LNCaP clone FGC (cell line): ENCODE data around the gene HELB.
"Not testable (repeated sequence)": the region's sequence is repeated elsewhere in the genome, so short reads cannot be mapped to it uniquely, and the experiment has no call there.

Source experiments
- DNase-seq: peaks from one replicate; pipeline ENCODE4 v3.0.0-alpha.2; 2011; ENCODE audit warnings: low read depth
- H3K4me3 ChIP-seq: 2 replicates; pipeline ENCODE4 v1.5.1; 2011; ENCODE audit warnings: mild to moderate bottlenecking, low read depth, low read length, control low read depth
- TF ChIP-seq, protein P1 (sequence below): IDR thresholded peaks from 2 replicates; pipeline ENCODE4 v1.5.1; 2012; ENCODE audit warnings: mild to moderate bottlenecking; ENCODE audit not compliant: control insufficient read depth, insufficient read depth; ENCODE audit errors: extremely low read depth

The HELB gene

GRCh38 chr12:66297923-66298322 lies 4.4 kb upstream of the HELB start:
- no peak overlapping the region for H3K4me3 ChIP-seq
- TF ChIP-seq, protein P1, sequence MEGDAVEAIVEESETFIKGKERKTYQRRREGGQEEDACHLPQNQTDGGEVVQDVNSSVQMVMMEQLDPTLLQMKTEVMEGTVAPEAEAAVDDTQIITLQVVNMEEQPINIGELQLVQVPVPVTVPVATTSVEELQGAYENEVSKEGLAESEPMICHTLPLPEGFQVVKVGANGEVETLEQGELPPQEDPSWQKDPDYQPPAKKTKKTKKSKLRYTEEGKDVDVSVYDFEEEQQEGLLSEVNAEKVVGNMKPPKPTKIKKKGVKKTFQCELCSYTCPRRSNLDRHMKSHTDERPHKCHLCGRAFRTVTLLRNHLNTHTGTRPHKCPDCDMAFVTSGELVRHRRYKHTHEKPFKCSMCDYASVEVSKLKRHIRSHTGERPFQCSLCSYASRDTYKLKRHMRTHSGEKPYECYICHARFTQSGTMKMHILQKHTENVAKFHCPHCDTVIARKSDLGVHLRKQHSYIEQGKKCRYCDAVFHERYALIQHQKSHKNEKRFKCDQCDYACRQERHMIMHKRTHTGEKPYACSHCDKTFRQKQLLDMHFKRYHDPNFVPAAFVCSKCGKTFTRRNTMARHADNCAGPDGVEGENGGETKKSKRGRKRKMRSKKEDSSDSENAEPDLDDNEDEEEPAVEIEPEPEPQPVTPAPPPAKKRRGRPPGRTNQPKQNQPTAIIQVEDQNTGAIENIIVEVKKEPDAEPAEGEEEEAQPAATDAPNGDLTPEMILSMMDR, result no peak
- DNase-seq, result no peak

GRCh38 chr12:66302827-66303169 lies 505 bp downstream of the HELB start:
- TF ChIP-seq, protein P1, result no peak
- no peak for DNase-seq
- peak overlapping the region; percentile 82 for H3K4me3 ChIP-seq

DNA sequence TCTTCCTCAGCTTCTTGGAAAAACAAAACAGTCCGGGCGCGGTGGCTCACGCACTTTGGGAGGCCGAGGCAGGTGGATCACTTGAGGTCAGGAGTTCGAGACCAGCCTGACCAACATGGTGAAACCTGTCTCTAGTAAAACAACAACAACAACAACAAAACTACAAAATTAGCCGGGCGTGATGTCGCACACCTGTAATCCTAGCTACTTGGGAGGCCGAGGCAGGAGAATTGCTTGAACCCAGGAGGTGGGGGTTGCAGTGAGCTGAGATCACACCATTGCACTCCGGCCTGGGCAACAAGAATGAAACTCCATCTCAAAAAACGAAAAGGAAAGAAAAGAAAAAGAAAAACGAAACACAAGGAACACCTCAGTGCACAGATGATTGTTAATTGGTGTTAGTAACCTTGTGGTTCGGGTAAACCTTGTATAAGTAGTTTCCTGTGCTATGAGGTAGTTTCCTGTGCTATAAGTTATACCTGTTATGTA lies 1.1 kb downstream of the HELB start:
- not testable (repeated sequence) for DNase-seq, H3K4me3 ChIP-seq

DNA sequence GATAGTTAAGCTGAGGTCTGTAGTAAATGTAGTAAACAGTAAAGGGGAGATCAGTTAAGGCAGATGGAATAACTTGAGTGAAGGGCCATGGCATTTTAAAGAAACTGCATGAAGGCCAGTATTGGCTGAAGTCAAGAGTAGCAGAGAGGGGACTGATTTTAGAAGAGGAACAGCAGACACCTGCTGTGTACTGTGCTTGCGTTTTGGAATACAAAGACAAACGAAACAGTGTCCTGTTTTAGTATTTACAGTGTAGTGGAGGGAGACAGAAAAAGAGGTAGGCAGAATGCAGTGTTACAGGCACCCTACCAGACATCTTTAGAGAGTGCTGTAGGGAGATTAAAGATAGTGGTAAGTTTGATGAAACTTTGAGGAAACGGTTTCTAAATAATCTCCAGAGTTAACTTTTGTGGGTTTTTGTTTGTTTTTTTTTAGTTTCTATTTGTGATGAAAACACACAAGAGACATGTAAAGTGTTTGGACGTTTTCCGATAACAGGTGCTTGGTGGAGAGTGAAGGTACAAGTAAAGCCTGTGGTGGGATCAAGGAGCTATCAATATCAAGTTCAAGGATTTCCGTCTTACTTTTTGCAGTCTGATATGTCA lies 2.1 kb downstream of the HELB start:
- TF ChIP-seq, protein P1, result no peak
- H3K4me3 ChIP-seq, result no peak overlapping the region

DNA sequence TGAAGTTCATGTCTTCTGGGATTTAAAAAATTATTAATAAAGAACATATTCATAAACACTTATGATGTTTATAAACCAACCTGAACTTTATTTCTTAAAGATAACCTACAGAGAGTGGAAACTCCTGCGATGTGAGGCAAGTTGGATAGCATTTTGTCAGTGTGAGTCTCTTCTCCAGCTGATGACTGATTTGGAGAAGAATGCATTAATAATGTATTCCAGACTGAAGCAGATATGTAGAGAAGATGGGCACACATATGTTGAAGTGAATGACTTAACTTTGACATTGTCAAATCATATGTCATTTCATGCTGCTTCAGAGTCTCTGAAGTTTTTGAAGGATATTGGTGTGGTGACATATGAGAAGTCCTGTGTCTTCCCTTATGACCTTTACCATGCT lies 7.3 kb downstream of the HELB start:
- no peak overlapping the region for H3K4me3 ChIP-seq
- TF ChIP-seq, protein P1, result no peak
- no peak for DNase-seq

More for the DNA sequence above, 2.1 kb downstream of the HELB start:
- no peak for DNase-seq

GRCh38 chr12:66312189-66312588 lies 9.9 kb downstream of the HELB start:
- TF ChIP-seq, protein P1, result no peak
- H3K4me3 ChIP-seq, result no peak overlapping the region
- no peak for DNase-seq

DNA sequence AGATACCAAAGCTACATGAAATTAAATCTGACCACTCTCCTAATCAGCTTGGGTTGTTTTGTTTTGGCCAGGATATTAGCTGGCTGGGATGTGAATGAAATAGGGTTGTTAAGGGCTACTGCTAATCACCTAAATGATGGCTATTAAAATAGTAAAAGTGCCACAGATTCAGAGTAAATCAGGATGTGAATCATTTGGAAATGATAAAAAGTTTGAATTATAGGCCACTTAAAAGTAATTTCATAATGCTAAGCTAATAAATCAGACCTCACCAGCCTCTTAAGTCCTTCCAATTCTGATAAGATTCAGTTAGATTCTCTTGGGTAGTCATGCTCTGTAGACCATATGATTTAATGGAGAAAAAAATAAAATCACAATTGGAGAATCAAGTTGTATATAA lies 12.0 kb downstream of the HELB start:
- no peak overlapping the region for H3K4me3 ChIP-seq
- TF ChIP-seq, protein P1, result no peak
- no peak for DNase-seq
